Bone marrow (tissue), 2 donors: Measurements from ENCODE around the gene DCC.

ENCODE experiments used
- DNase-seq, 2 donors: peaks; one replicate each; lab custom pipeline; 2025; lab: John Stamatoyannopoulos, UW

Gene DCC

GRCh38 chr18:52596748-52597435, 256.9 kb downstream of the DCC start:
- DNase-seq, result no peak

- no peak for DNase-seq
Observed at GRCh38 chr18:52598921-52599320, 258.9 kb downstream of the DCC start.

GRCh38 chr18:52602820-52603219, 262.8 kb downstream of the DCC start:
- no peak for DNase-seq

DNA sequence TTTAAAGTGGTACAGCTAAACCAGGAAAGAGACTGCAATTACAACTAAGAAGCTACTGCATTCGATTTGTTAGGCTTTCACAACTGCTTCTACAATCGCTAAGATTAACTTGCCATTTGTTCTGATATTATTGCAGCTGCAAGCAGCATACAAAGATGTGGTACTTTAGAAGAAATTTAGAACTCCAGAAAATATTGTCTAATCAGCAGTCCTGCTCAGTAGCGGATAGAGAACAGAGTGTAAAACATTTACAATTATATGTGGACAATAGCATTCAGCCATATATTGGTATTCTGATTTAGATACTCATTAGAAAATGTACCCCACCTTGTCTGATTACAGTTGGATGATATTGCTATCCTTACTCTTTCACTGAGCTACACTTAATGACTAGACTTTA, 265.3 kb downstream of the DCC start:
- DNase-seq, result no peak

- no peak for DNase-seq
Observed at GRCh38 chr18:52607985-52608384, 268.0 kb downstream of the DCC start.

GRCh38 chr18:52610451-52611115, 270.6 kb downstream of the DCC start:
- no peak for DNase-seq

GRCh38 chr18:52612406-52612805, 272.4 kb downstream of the DCC start:
- DNase-seq, result no peak

DNA sequence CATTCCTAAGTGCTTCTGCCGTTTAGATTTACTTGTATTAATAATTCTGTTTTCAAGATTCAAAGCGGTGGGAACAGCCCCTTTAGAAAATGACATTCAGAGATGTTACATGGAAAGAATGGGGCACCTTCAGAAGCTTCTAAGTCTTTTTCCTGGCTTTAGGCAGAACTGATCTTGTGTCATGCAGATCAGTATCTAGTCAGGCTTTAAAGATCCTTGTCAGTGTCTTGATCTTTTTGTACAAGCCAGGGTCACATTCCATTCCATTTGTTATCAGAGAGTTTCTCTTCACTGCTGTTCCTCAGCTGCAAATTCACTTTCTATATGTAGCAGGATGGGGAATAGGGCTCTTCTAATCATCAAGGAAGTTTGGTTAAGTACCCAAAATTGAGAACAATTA, 275.3 kb downstream of the DCC start:
- DNase-seq, result no peak

DNA sequence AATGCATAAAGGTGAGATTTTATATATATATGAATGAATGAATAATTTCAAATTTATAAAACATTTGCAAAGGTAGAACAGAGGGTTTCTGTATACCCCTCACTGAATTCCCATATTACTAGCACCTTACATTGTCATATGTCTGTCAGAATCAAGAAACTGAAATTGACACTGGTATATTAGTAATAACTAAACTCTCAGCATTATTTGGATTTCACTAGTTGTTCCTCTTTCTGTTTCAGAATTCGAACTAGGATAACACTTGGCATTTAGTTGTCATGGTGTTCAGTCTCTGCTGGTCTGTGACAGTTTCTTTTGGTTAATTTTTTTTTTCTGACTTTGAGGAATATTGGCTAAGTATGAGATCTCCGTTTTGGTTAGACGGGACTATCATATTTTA, 275.9 kb downstream of the DCC start:
- no peak for DNase-seq

GRCh38 chr18:52617931-52618330, 277.9 kb downstream of the DCC start:
- DNase-seq, result no peak

GRCh38 chr18:52620926-52621439, 281.0 kb downstream of the DCC start:
- DNase-seq, result no peak

DNA sequence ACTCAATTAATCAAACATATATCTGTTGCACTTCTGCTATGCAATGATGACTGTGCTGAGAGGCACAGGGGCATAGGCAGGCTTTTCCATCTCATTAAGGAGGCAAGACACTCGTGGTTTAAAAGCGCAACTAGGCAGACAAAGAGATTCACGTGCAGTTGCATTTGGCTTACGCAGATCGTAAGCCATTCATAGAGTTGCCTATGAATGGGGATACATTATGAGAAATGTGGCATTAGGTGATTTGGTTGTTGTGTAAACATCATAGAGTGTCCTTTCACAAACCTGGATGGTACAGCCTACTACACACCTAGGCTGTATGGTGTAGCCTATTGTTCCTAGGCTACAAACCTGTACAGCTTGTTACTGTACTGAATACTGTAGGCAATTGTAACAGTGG, 284.7 kb downstream of the DCC start:
- no peak for DNase-seq

DNA sequence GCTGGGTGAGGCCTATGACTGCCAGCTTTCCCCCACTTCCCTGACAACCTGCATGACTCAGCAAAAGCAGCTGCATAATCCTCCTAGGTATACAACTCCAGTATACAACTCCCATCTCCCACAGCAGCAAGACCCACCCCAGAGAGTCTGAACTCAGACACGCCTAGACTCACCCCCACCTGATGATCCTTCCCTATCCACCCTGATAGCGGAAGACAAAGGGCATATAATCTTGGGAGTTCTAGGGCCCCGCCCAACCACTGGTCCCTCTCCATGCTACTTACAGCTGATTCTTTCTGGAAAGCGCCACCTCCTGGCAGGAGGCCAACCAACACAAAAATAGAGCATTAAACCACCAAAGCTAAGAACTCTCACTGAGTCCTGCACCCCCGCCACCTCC, 296.5 kb downstream of the DCC start:
- no peak for DNase-seq

- no peak for DNase-seq
Observed at GRCh38 chr18:52648201-52648600, 308.2 kb downstream of the DCC start.

DNA sequence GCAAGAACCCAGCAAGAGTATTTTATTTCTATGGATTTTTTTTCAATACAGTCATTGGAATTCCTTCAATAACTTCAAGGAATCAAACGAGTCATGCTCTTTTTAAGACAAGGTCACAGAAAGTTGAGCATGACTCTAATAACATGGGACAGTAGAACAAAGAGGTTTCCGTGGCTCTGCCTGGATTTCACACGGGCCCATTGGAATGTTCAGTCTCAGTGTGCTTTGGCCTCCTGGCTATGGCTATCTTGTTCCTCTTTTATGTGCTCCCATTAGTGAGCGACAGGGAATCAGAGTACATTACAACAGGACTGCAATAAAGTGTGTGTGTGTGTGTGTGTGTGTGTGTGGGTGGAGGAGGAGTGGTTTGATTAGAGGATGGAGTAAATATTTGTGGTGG, 312.4 kb downstream of the DCC start:
- no peak for DNase-seq

- no peak for DNase-seq
Observed at GRCh38 chr18:52657043-52657805, 317.2 kb downstream of the DCC start.

DNA sequence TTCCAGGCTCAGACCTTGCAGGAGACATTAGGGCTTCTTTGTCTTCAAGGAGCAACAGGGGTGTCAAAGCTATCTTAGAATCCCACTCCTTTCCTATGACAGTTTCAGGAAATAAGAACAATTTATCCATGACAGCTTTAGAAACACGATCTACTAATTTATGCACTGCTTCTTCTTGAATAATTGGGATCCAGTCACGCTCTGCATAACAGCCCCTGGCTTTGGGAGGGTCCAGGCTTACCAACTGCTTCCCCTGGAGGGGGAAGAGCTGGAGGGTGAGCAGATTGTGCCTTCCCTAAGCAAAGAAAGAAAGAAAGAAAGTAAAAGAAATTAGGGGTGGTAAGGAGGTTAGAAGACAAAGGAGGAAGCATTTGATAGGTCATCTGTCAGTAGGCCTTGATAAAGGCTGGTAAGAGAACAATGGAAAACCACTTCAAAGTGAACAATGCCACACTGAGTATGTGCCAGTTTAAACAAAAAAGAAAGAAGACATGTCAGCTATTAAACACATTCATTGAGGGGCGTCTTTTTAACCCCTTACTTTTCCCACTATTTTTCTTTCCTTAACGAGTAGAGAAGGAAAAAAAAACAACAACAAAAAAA, 327.6 kb downstream of the DCC start:
- DNase-seq, result no peak

- no peak for DNase-seq
Observed at GRCh38 chr18:52670896-52671295, 330.9 kb downstream of the DCC start.

DNA sequence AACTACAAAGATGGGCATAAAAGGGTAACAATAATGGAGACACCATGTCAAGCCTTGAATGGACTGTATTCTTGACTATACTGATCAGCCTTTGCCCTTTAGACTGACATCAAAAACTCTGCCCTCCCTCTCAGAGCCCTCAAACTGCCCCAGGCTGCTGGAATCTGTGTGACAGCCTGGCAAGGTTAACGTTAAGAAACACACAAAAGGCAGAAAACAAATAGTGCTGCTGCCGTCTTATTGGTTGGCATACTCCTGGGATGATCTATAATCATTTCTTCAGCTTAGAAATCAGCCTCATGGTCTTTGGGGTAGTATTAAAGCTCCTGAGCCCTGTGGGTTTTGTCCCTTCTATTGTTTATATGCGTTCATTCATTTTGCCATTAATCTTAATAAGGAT, 338.0 kb downstream of the DCC start:
- no peak for DNase-seq

DNA sequence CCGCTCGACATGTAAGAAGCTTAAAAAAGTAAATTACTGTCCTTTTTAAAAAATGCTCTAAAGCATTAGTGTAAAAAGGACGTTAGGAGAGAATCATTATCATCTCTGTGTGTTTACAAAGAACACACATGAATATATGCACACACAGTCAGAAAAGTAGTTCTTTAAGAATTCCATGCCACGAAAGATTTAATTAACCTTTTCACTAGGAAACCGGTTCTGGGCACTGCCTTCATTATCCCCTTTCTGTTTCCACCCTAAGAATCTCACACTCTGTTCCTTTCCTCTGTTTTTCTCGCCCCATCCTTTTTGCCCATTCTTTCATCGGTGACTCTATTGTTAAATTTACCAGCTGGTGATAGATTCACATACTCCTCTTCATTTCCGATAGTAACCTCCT, 338.6 kb downstream of the DCC start:
- DNase-seq, result no peak

DNA sequence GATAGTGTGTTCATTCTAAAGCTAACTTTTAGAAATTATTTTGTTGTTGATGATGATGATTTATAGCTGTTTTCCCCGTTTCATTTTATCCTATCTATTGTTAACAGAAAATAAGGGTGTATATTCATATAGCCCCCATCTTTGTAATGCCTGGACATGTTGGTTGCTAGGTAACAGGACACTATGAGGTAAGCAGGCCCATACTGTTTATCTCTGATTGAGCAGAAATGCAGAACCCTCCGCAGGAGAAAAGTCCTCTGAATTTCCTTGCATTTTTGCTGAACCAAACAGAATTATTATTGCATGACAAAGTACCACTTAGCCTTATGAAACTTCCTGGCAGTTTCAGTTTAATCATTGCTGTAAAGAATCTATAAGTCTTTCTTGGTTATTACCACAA, 339.4 kb downstream of the DCC start:
- no peak for DNase-seq

- no peak for DNase-seq
Observed at GRCh38 chr18:52682260-52682659, 342.3 kb downstream of the DCC start.

- DNase-seq, result no peak
Observed at GRCh38 chr18:52685316-52685715, 345.3 kb downstream of the DCC start.
